Measurements from ENCODE around the gene DNPEP.

The DNPEP gene

DNA sequence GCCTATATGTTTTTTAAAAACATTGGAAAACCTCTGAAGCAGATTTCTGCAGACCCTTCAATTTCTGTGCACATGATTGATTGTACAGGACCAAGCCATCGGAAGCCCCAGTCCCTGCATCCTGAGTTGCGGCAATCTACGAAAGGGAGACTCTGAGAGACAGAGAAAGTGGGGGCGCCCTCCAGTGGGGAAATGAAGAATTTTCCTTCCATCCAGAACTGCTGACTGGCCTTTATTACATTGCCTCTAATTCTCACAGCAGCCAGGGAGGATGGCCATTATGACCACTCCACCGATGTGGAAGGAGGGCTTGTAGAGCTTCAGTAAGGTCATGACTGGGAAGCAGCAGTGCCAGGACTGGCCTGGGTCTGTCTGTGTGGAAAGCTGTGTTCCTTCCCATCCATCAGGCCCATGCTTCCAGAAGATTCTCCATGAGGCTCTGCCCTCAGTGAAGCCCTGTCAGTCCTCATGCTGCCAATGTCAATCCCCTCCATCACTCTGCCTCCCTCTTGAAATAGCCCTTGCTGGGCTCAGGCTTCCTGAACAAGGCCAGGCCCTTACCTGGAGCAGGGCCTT is 35.2 kb downstream of the DNPEP start:
- Histone ChIP-seq H3K27me3 (ENCODE audit: insufficient read depth, low read length) (peaks cover 36% of the 10 kb centered on the region), H3K4me1 (ENCODE audit: insufficient read depth, low read length) (peaks cover 6% of the 10 kb centered on the region; the same call in 1 of the 2 replicates), H3K36me3 (ENCODE audit: insufficient read depth, low read length) (no peaks in the 10 kb centered on the region), H3K27ac (ENCODE audit: low read depth, low read length) (no peak overlapping the region), H3K9me3 (ENCODE audit: insufficient read depth, low read depth, low read length) (no peaks in the 10 kb centered on the region), H3K9ac (ENCODE audit: low read depth, low read length) (no peak overlapping the region), H3K4me3 (ENCODE audit: low read length) (no peak overlapping the region)
- WGBS: 31% methylated on average over 5 of the region's 5 CpGs

DNA sequence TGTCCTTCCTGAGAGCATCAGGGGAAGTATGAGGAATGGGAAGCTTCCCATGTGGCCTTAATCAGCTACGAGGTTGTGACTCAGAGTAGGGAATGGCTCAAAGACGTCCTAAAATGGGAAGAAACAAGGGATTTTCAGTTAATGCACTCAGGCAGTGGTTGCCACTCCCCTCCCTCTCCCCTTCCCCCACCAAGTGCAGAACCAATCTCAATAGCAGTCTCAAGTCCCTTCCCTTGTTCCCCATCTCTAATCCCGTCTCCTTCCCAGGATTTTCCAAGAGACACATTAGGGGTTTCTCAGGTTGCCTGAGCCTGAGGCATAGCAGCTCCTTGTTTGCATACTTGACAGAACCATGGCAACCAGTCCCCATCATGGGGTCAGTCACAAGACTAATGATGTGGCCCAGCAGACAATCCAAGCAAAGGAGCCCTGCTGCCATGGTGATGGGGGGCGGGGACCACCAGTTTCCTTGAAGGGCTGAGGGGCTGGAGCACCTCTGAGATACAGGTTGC is 36.9 kb downstream of the DNPEP start:
- H3K9ac ChIP-seq (ENCODE audit: low read depth, low read length): no peak overlapping the region
- peaks cover 6% of the 10 kb centered on the region; the same call in 1 of the 2 replicates for H3K4me1 ChIP-seq (ENCODE audit: insufficient read depth, low read length)
- peaks cover 21% of the 10 kb centered on the region for H3K27me3 ChIP-seq (ENCODE audit: insufficient read depth, low read length)
- no peak overlapping the region for H3K27ac ChIP-seq (ENCODE audit: low read depth, low read length)
- no peaks in the 10 kb centered on the region for H3K36me3 ChIP-seq (ENCODE audit: insufficient read depth, low read length)
- no peaks in the 10 kb centered on the region for H3K9me3 ChIP-seq (ENCODE audit: insufficient read depth, low read depth, low read length)
- H3K4me3 ChIP-seq (ENCODE audit: low read length): no peak overlapping the region
- 56% methylated on average over 4 of the region's 4 CpGs for WGBS

DNA sequence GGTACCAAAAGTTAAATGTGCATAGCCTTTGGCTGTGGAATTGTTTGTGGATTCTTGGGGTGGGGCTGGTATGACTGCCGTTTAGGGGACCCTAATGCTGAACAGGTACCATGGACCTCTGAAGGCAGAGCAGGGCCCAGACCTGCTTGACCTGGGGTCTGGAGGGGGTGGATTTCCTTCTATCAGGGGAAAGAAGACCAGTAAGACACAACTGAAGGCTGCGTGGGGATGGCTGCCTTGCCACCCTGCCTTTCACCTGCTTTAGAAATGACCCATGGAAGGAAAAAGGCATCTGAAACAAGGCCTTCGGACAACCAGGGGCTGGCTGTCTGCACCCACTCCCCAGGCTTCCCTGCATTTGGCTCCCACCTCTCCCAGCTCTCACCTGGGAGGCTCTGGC is 37.5 kb downstream of the DNPEP start:
- peaks cover 17% of the 10 kb centered on the region for H3K27me3 ChIP-seq (ENCODE audit: insufficient read depth, low read length)
- 81% methylated on average over 3 of the region's 3 CpGs for WGBS
- no peaks in the 10 kb centered on the region for H3K36me3 ChIP-seq (ENCODE audit: insufficient read depth, low read length)
- H3K4me1 ChIP-seq (ENCODE audit: insufficient read depth, low read length): peaks cover 6% of the 10 kb centered on the region; the same call in 1 of the 2 replicates
- H3K27ac ChIP-seq (ENCODE audit: low read depth, low read length): no peak overlapping the region
- no peak overlapping the region for H3K9ac ChIP-seq (ENCODE audit: low read depth, low read length)
- H3K4me3 ChIP-seq (ENCODE audit: low read length): no peak overlapping the region
- no peaks in the 10 kb centered on the region for H3K9me3 ChIP-seq (ENCODE audit: insufficient read depth, low read depth, low read length)

DNA sequence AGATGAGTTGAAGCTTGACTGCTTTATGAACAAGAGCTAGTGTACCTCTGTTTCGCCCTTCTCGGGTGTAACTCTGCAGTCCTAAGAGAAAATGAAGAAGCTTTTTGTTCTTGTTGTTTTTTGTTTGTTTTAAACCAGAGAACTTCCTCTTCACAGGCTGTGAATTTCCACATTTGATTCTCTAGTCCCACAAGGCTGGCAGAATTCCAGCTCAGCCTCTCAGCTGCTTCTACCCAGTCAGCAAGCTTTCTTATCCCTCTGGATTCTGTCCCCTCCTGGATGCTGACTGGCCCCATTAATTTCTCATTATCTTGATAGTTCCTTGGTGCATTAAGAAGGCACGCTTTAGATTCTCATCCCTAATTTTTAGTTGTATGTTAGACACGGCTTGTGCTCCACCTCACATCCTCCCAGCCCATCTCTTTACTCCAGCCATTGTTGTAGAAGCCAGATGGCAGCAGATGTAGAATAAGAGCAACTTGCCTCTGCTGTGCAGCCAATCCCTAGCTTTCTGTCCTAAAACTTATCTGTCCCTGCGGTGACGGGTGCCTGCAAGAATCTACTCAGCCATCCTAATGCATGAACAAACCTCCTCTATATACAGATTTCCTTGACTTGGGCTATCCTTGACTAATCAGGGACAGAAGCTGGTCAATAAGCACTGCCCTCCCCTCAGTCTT is 42.8 kb downstream of the DNPEP start:
- Histone ChIP-seq H3K4me1 (ENCODE audit: insufficient read depth, low read length) (no peaks in the 10 kb centered on the region; the same call in 1 of the 2 replicates), H3K36me3 (ENCODE audit: insufficient read depth, low read length) (no peaks in the 10 kb centered on the region), H3K4me3 (ENCODE audit: low read length) (no peak overlapping the region), H3K9me3 (ENCODE audit: insufficient read depth, low read depth, low read length) (no peaks in the 10 kb centered on the region), H3K27ac (ENCODE audit: low read depth, low read length) (no peak overlapping the region), H3K27me3 (ENCODE audit: insufficient read depth, low read length) (peaks cover 2% of the 10 kb centered on the region; the same call in 1 of the 2 replicates), H3K9ac (ENCODE audit: low read depth, low read length) (no peak overlapping the region)
- 87% methylated on average over 6 of the region's 6 CpGs for WGBS

DNA sequence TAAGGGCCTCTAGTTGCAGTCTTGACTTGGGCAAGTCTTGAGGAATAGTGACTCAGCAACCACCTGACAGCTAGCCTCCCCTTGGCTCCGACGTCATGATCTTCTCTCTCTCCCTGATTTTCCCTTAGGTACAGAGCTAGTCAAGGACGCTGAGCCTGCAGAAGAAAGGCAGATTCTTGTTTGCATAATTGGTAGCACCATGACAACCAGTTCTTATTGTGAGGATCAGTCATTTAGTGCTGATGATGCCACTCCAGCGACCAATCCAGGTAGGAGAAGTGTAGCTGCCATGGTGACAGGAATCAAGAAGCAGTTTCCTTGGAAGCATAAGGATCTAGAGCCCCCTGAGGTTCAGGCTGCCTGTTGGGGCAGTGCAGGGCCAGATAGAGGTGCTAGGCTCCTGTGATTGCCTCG is 52.3 kb downstream of the DNPEP start:
- Histone ChIP-seq H3K27me3 (ENCODE audit: insufficient read depth, low read length) (peaks cover 57% of the 10 kb centered on the region), H3K9ac (ENCODE audit: low read depth, low read length) (no peak overlapping the region), H3K27ac (ENCODE audit: low read depth, low read length) (no peak overlapping the region), H3K4me3 (ENCODE audit: low read length) (no peak overlapping the region), H3K4me1 (ENCODE audit: insufficient read depth, low read length) (no peaks in the 10 kb centered on the region; the same call in 1 of the 2 replicates), H3K9me3 (ENCODE audit: insufficient read depth, low read depth, low read length) (no peaks in the 10 kb centered on the region), H3K36me3 (ENCODE audit: insufficient read depth, low read length) (no peaks in the 10 kb centered on the region)
- WGBS: 50% methylated on average over 5 of the region's 5 CpGs

DNA sequence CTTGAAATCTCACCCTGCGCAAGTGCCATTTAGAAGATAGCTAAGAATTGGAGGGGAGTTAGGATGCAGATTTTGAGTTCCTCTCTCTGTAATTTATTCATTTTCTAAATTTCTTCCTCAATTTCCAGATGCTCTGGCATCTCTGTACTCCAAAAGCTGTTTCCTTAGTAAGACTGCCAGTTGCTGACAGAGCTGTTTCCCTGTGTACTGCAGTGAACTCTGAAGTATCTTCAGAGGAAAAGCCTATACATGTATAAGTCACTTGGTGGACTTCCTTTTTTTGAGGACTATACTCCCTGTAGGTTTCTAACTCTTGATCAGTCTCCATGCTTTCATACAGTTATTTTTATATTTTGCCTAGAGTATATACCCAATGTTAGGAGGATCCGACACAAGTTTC is 53.6 kb downstream of the DNPEP start:
- whole genome bisulfite sequencing: 100% methylated on average over 1 of the region's 2 CpGs
- H3K4me1 ChIP-seq (ENCODE audit: insufficient read depth, low read length): no peaks in the 10 kb centered on the region; the same call in 1 of the 2 replicates
- H3K4me3 ChIP-seq (ENCODE audit: low read length): no peak overlapping the region
- no peak overlapping the region for H3K9ac ChIP-seq (ENCODE audit: low read depth, low read length)
- H3K27ac ChIP-seq (ENCODE audit: low read depth, low read length): no peak overlapping the region
- H3K36me3 ChIP-seq (ENCODE audit: insufficient read depth, low read length): no peaks in the 10 kb centered on the region
- peaks cover 66% of the 10 kb centered on the region for H3K27me3 ChIP-seq (ENCODE audit: insufficient read depth, low read length)
- no peaks in the 10 kb centered on the region for H3K9me3 ChIP-seq (ENCODE audit: insufficient read depth, low read depth, low read length)

DNA sequence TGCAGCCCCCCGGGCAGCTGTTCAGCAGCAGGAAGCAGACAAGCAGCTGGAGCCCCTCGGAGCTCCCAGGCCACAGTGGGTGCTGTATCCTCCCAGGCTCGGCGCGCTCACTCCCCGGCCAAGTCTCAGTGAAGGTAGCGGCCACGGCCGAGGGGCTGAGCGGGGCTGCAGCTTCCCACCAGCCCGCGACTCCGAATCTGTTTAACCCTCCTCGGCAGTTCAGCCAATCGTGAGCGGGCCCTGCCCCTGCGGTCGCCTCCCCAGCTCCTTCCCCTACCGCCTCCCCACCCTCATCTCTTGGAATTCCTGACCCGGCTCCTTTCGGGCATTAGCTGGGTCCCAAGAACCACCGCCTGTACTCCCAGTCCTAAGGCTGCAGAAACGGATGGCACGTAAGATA is 55.2 kb downstream of the DNPEP start, which contains the start of gene RESP18:
Gene RESP18, minus strand, starts transcription at position 203 of the 400 bp plus-strand sequence.
- H3K27ac ChIP-seq (ENCODE audit: low read depth, low read length): no peak within 1 kb of the TSS
- 23% methylated on average over 24 of the region's 24 CpGs for WGBS
- peak within 1 kb of the TSS; percentile 38 for H3K4me3 ChIP-seq (ENCODE audit: low read length)
- H3K27me3 ChIP-seq (ENCODE audit: insufficient read depth, low read length): peaks cover 73% of the 10 kb centered on the region
- H3K9ac ChIP-seq (ENCODE audit: low read depth, low read length): no peak within 1 kb of the TSS
- no peaks in the 10 kb centered on the region for H3K9me3 ChIP-seq (ENCODE audit: insufficient read depth, low read depth, low read length)
- H3K4me1 ChIP-seq (ENCODE audit: insufficient read depth, low read length): no peaks in the 10 kb centered on the region; the same call in 1 of the 2 replicates
- H3K36me3 ChIP-seq (ENCODE audit: insufficient read depth, low read length): no peaks in the 10 kb centered on the region

DNA sequence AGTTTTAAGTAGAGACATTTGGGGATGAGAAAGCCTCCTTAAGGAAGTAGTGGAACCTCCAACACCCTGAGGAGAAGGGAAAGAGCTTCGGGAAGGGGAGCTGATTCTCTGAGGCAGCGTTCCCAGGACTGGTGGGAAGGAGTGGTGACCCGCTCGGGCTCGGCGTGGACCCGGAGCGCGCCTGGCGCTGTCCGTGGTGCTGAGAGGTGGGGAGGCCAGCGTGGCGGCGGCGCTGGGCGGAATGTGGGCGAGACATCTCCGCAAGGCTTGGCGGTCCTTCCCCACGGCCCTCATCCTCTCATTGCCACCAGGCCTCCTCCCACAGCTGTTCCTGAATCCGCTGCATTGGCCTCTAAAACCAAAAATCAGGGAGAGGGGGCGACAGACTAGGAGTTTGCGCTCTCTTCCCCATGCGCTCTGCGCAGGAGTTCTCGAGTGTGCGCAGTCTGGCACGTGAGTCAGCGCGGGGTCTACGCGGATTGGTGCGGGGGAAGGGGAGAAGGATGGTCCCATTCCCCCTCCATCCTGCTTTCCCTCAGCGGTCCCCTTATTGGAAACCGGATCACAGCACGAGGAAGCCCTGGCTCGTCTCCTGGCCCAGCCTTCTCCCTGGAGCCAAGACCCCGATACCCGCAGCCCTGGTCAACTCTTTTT is 56.0 kb downstream of the DNPEP start:
- H3K9me3 ChIP-seq (ENCODE audit: insufficient read depth, low read depth, low read length): no peaks in the 10 kb centered on the region
- no peak overlapping the region for H3K27ac ChIP-seq (ENCODE audit: low read depth, low read length)
- peak overlapping the region; percentile 38 for H3K4me3 ChIP-seq (ENCODE audit: low read length)
- no peak overlapping the region for H3K9ac ChIP-seq (ENCODE audit: low read depth, low read length)
- H3K4me1 ChIP-seq (ENCODE audit: insufficient read depth, low read length): no peaks in the 10 kb centered on the region; the same call in 1 of the 2 replicates
- 15% methylated on average over 33 of the region's 39 CpGs for WGBS
- no peaks in the 10 kb centered on the region for H3K36me3 ChIP-seq (ENCODE audit: insufficient read depth, low read length)
- peaks cover 80% of the 10 kb centered on the region for H3K27me3 ChIP-seq (ENCODE audit: insufficient read depth, low read length)

DNA sequence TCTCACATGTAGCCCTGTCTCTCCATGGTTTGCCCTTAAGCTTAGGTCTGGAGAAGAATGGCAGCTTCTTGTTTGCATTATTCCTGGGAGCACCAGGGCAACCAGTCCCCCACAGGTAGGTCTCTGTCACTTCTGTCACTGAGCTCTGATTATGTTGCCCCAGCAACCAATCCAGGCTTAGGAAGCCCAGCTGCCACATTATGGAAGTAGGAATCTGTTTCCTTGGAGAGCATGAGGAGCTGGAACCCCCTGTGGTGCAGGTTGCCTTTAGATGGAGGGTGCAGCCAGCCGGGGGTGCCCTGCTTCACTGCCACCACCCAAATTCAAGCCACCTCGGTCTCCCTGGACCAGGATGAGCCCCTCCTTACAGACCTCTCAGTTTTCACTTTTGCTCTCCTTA is 60.0 kb downstream of the DNPEP start:
- 68% methylated on average over 2 of the region's 2 CpGs for WGBS
- H3K27me3 ChIP-seq (ENCODE audit: insufficient read depth, low read length): peaks cover 70% of the 10 kb centered on the region
- no peak overlapping the region for H3K4me3 ChIP-seq (ENCODE audit: low read length)
- no peaks in the 10 kb centered on the region for H3K9me3 ChIP-seq (ENCODE audit: insufficient read depth, low read depth, low read length)
- H3K9ac ChIP-seq (ENCODE audit: low read depth, low read length): no peak overlapping the region
- no peaks in the 10 kb centered on the region for H3K36me3 ChIP-seq (ENCODE audit: insufficient read depth, low read length)
- no peak overlapping the region for H3K27ac ChIP-seq (ENCODE audit: low read depth, low read length)
- no peaks in the 10 kb centered on the region for H3K4me1 ChIP-seq (ENCODE audit: insufficient read depth, low read length)

DNA sequence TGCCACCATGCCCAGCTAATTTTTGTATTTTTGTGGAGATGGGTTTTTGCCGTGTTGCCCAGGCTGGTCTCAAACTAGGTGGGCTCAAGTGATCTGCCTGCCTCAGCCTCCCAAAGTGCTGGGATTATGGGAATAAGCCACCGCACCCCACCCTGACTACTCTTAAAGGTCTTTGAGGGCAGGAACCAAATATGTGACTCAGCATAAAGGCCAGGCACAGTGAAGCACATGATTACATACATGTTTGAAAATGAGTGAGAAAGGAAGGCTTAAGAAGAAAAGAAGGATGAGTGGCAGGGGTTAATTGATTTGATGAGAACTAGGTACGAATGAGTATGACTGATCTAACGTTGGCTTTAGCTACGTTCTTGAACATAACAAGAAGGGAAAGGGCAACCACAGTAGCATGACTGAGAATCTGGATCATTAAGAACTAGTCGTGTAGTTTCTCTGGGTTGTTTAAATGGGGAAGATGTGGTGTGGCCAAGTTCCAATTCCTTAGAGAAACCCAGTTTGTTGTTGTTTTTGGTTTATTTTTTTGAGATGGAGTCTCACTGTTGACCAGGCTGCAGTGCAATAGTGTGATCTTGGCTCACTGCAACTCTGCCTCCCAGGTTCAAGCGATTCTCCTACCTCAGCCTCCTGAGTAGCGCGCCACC is 61.9 kb downstream of the DNPEP start:
- Histone ChIP-seq H3K36me3 (ENCODE audit: insufficient read depth, low read length) (no peaks in the 10 kb centered on the region), H3K27me3 (ENCODE audit: insufficient read depth, low read length) (peaks cover 60% of the 10 kb centered on the region), H3K27ac (ENCODE audit: low read depth, low read length) (no peak overlapping the region), H3K4me3 (ENCODE audit: low read length) (no peak overlapping the region), H3K4me1 (ENCODE audit: insufficient read depth, low read length) (no peaks in the 10 kb centered on the region), H3K9me3 (ENCODE audit: insufficient read depth, low read depth, low read length) (no peaks in the 10 kb centered on the region), H3K9ac (ENCODE audit: low read depth, low read length) (no peak overlapping the region)
- 86% methylated on average over 9 of the region's 9 CpGs for WGBS

DNA sequence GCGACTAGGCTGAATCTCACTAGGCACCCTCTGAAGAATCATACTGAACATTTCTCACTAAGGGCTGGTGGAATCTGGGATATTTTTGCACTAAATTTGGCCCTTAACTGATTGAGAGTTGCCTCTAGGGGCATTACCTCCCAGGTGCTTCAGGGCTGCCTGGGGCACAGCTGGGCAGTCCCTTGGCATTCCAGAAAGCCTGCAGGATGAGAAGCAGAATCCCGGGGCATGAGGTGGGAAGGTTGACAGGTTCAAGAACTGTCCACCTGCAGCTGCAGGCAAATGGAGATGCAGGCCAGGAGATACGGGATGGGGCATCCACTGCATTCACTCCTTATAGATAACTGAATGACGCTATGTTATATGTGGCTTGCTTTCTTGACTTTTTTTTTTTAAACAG is 62.6 kb downstream of the DNPEP start:
- 82% methylated on average over 2 of the region's 4 CpGs for WGBS
- no peaks in the 10 kb centered on the region for H3K4me1 ChIP-seq (ENCODE audit: insufficient read depth, low read length)
- no peaks in the 10 kb centered on the region for H3K9me3 ChIP-seq (ENCODE audit: insufficient read depth, low read depth, low read length)
- no peak overlapping the region for H3K4me3 ChIP-seq (ENCODE audit: low read length)
- no peaks in the 10 kb centered on the region for H3K36me3 ChIP-seq (ENCODE audit: insufficient read depth, low read length)
- H3K27me3 ChIP-seq (ENCODE audit: insufficient read depth, low read length): peaks cover 54% of the 10 kb centered on the region
- no peak overlapping the region for H3K27ac ChIP-seq (ENCODE audit: low read depth, low read length)
- no peak overlapping the region for H3K9ac ChIP-seq (ENCODE audit: low read depth, low read length)
